Measurements from ENCODE around the gene OCA2. TPM values are rescaled to one million over a fixed set of nuclear protein-coding genes. Genes with fewer than 3 reads are reported as not detected.

The OCA2 gene
- total RNA-seq, 1 donor from 2014 or later = 0.26 TPM

DNA sequence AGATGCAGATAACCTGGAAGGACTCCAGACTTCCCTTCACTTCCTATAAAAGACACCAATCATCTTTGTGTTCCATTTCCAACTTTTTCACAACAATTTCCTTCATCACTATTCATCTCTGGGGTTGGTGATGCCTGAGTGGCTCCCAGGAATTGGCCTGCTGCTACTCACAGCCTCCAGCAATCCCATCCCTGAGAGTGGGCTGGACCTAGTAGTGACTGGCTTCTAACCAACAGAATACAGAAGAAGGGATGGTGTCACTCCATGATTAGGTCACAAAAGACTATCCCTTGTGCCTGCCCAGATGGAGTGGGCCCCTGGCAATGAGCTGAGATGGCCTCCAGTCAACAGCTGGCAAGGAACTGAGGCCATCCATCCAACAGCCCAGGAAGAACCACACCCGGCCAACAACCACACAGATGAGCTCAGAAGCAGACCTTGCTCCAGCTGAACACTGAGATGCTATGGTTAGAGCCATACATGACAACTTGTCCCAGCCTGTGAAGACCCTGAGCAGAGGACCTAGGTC is 20.9 kb downstream of the OCA2 start:
- DNase-seq (ENCODE audit: low read depth) = no peak
- Histone ChIP-seq H3K27me3 (ENCODE audit: control insufficient read depth, insufficient read depth, low read length) (no peaks in the 10 kb centered on the region), H3K36me3 (ENCODE audit: control insufficient read depth, insufficient read depth, low read length) (no peaks in the 10 kb centered on the region), H3K4me3 (ENCODE audit: low read depth, low read length) (no peak overlapping the region)
- TF ChIP-seq, protein P1, sequence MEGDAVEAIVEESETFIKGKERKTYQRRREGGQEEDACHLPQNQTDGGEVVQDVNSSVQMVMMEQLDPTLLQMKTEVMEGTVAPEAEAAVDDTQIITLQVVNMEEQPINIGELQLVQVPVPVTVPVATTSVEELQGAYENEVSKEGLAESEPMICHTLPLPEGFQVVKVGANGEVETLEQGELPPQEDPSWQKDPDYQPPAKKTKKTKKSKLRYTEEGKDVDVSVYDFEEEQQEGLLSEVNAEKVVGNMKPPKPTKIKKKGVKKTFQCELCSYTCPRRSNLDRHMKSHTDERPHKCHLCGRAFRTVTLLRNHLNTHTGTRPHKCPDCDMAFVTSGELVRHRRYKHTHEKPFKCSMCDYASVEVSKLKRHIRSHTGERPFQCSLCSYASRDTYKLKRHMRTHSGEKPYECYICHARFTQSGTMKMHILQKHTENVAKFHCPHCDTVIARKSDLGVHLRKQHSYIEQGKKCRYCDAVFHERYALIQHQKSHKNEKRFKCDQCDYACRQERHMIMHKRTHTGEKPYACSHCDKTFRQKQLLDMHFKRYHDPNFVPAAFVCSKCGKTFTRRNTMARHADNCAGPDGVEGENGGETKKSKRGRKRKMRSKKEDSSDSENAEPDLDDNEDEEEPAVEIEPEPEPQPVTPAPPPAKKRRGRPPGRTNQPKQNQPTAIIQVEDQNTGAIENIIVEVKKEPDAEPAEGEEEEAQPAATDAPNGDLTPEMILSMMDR (IDR thresholded peaks at IDR 0.05; ENCODE audit: insufficient read depth, low read length, severe bottlenecking) = no peak
- FAIRE-seq = no peak

DNA sequence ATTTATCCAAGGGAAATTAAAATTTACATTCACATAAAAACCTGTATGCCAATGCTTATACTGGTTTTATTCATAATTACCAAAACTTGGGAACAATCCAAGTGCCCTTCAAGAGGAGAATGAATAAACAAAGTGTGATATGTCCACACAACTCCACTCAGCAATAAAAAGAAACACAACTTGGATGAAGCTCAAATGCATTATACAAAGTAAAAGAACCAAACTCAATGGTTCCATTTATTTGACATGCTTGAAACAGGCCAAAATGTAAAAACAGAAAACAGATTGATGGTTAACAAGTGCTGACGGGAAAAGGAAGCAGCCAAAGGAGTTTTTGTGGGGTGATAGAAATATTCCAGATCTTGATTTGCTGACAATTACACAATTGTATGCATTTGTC is 23.5 kb downstream of the OCA2 start:
- no peak for FAIRE-seq
- DNase-seq (ENCODE audit: low read depth) = no peak
- Histone ChIP-seq H3K27me3 (ENCODE audit: control insufficient read depth, insufficient read depth, low read length) (no peaks in the 10 kb centered on the region), H3K4me3 (ENCODE audit: low read depth, low read length) (no peak overlapping the region), H3K36me3 (ENCODE audit: control insufficient read depth, insufficient read depth, low read length) (no peaks in the 10 kb centered on the region)
- TF ChIP-seq, protein P1 (IDR thresholded peaks at IDR 0.05; ENCODE audit: insufficient read depth, low read length, severe bottlenecking) = no peak

DNA sequence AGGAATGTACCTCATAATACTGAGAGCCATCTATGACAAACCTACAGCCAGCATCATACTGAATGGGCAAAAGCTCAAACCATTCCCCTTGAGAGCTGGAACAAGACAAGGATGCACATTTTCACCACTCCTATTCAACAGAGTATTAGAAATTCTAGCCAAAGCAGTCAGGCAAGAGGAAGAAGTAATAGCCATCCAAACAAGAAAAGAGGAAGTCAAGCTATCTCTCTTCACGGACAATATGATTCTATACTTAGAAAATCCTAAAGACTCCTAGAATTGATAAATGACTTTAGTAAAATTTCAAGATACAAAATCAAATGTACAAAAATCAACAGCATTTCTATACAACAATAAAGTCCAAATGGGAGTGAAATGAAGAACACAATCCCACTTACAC is 30.2 kb downstream of the OCA2 start:
- FAIRE-seq = no peak

DNA sequence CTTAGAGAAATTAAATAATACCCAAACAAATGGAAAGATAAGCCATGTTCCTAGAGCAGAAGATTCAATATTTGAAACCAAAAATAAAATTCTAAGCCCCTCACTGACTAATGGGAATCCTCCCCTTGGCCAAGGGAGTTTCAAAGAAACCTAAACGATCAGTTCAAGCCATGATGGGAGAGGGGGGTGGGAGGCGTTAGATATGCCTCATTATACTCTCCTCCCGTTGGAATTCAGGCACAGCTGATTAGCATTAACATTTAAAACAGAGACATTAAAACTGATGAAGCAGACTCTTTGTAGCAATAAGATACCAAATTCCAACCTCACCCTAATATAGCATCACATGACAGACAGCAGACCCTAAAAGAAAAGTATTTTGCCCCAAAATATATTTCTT is 32.9 kb downstream of the OCA2 start:
- TF ChIP-seq, protein P1 (IDR thresholded peaks at IDR 0.05; ENCODE audit: insufficient read depth, low read length, severe bottlenecking) = no peak
- Histone ChIP-seq H3K27me3 (ENCODE audit: control insufficient read depth, insufficient read depth, low read length) (no peaks in the 10 kb centered on the region), H3K36me3 (ENCODE audit: control insufficient read depth, insufficient read depth, low read length) (no peaks in the 10 kb centered on the region), H3K4me3 (ENCODE audit: low read depth, low read length) (no peak overlapping the region)
- FAIRE-seq (no peak), DNase-seq (ENCODE audit: low read depth) (no peak)

More for the DNA sequence above, 30.2 kb downstream of the OCA2 start:
- Histone ChIP-seq H3K36me3 (ENCODE audit: control insufficient read depth, insufficient read depth, low read length) (no peaks in the 10 kb centered on the region), H3K27me3 (ENCODE audit: control insufficient read depth, insufficient read depth, low read length) (no peaks in the 10 kb centered on the region), H3K4me3 (ENCODE audit: low read depth, low read length) (no peak overlapping the region)
- no peak for DNase-seq (ENCODE audit: low read depth)
- TF ChIP-seq, protein P1 (IDR thresholded peaks at IDR 0.05; ENCODE audit: insufficient read depth, low read length, severe bottlenecking) = no peak

DNA sequence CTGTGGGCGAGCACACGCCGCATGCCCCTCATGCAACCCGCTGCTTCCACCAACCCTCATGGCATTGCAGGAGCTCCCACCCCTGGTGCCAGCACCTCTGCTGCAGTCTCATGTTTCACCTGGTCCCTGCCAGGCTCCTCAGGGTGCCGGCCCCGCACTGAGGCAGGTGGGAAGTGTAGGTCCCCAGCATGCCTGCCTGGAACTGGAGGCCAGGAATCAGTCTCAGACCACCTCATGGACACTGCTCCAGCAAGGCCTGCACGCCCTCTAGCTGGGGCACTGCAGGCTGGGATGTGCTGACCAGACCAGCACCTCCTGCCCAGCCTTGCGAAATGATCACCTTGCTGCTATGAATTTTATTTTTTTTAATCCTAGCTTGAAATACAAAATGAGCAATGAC is 39.1 kb downstream of the OCA2 start:
- TF ChIP-seq, protein P1 (IDR thresholded peaks at IDR 0.05; ENCODE audit: insufficient read depth, low read length, severe bottlenecking) = no peak
- DNase-seq (ENCODE audit: low read depth) (no peak), FAIRE-seq (no peak)
- H3K36me3 ChIP-seq (ENCODE audit: control insufficient read depth, insufficient read depth, low read length) = no peaks in the 10 kb centered on the region
- no peaks in the 10 kb centered on the region for H3K27me3 ChIP-seq (ENCODE audit: control insufficient read depth, insufficient read depth, low read length)
- H3K4me3 ChIP-seq (ENCODE audit: low read depth, low read length) = no peak overlapping the region

DNA sequence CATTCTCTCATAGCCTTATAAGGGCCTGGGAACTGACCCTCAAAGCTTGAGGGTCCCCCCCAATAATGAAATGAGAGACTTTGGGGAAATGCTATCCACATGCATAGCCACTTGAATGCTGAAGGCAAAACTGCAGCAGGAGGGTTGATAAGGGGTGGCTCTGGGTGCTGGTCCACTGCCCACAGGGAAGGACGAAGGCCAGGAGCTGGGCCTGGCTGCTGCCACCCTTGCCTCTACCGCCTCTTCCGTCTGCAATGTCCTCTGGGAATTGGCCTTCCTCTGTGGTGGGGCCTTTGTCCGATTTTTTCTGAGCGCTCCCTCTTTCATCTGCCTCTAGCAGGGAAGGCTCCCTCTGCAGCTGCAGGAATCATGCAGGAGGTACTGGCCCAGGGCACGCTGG is 41.0 kb downstream of the OCA2 start:
- no peak for DNase-seq (ENCODE audit: low read depth)
- no peak for FAIRE-seq
- H3K4me3 ChIP-seq (ENCODE audit: low read depth, low read length) = no peak overlapping the region

More for the DNA sequence above, 41.0 kb downstream of the OCA2 start:
- Histone ChIP-seq H3K36me3 (ENCODE audit: control insufficient read depth, insufficient read depth, low read length) (no peaks in the 10 kb centered on the region), H3K27me3 (ENCODE audit: control insufficient read depth, insufficient read depth, low read length) (no peaks in the 10 kb centered on the region)
- TF ChIP-seq, protein P1 (IDR thresholded peaks at IDR 0.05; ENCODE audit: insufficient read depth, low read length, severe bottlenecking) = no peak
